ENCODE measurements around the gene VIPR2. TPM values are rescaled to one million over a fixed set of nuclear protein-coding genes. Genes with fewer than 3 reads are reported as not detected.
"Not testable (repeated sequence)": the region's sequence is repeated elsewhere in the genome, so short reads cannot be mapped to it uniquely, and the experiment has no call there.

Gene VIPR2
- total RNA-seq, 1 experiment from 2014 or later: not detected

DNA sequence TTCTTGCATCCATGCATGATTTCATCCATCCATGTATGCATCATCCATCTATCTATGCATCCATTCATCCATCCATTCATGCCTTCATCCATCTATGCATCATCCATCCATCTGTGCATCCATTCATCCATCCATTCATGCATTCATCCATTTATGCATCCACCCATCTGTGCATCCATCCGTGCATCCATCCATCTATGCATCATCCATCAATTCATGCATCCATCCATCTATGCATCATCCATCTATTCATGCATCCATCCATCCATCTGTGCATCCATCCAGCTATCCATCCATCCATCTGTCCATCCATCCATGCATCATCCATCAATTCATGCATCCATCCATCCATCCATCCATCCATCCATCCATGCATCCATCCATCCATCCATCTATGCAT lies 157.0 kb downstream of the VIPR2 start:
- BruUV-seq (replicated peaks): no TSS peak
- CTCF ChIA-PET: no interaction called here

GRCh38 chr7:158985583-158985982 lies 159.1 kb downstream of the VIPR2 start:
- Histone ChIP-seq H3K79me2 (ENCODE audit: low read depth) (no peaks in the 10 kb centered on the region), H3K4me1 (replicated peaks; ENCODE audit: insufficient read depth) (no peaks in the 10 kb centered on the region), H3K4me3 (no peak overlapping the region), H3K27ac (no peak overlapping the region), H3K27me3 (ENCODE audit: insufficient read depth, low read depth) (peaks cover 17% of the 10 kb centered on the region), H3K9me2 (ENCODE audit: insufficient read depth) (no peaks in the 10 kb centered on the region), H3K4me2 (no peak overlapping the region), H3K36me3 (ENCODE audit: low read depth) (no peaks in the 10 kb centered on the region), H2AFZ (no peak overlapping the region), H3K9me3 (ENCODE audit: insufficient read depth, low read depth) (peaks cover 26% of the 10 kb centered on the region), H3F3A (ENCODE audit: insufficient read depth, low read depth) (no peaks in the 10 kb centered on the region), H4K20me1 (ENCODE audit: insufficient read depth) (no peaks in the 10 kb centered on the region)
- no peak for DNase-seq
- intact Hi-C loops (cut with micrococcal nuclease; ENCODE audit: unreplicated experiment): no loop called here
- TF ChIP-seq EZH2 (IDR thresholded peaks at IDR 0.05; ENCODE audit: low read depth): no peak
- ChIA-PET POLR2A (ENCODE audit: unreplicated experiment) (no interaction called here), CTCF (no interaction called here)
- BruUV-seq (replicated peaks): no TSS peak

More for the DNA sequence above, 157.0 kb downstream of the VIPR2 start:
- H3K4me3 ChIP-seq: no peak overlapping the region
- H3K9me3 ChIP-seq (ENCODE audit: insufficient read depth, low read depth): peaks cover 15% of the 10 kb centered on the region; the same call in 1 of the 2 replicates
- H3K4me1 ChIP-seq (replicated peaks; ENCODE audit: insufficient read depth): no peaks in the 10 kb centered on the region
- no peaks in the 10 kb centered on the region for H3K9me2 ChIP-seq (ENCODE audit: insufficient read depth)
- H3K27me3 ChIP-seq (ENCODE audit: insufficient read depth, low read depth): peaks cover 37% of the 10 kb centered on the region
- TF ChIP-seq, protein P1, sequence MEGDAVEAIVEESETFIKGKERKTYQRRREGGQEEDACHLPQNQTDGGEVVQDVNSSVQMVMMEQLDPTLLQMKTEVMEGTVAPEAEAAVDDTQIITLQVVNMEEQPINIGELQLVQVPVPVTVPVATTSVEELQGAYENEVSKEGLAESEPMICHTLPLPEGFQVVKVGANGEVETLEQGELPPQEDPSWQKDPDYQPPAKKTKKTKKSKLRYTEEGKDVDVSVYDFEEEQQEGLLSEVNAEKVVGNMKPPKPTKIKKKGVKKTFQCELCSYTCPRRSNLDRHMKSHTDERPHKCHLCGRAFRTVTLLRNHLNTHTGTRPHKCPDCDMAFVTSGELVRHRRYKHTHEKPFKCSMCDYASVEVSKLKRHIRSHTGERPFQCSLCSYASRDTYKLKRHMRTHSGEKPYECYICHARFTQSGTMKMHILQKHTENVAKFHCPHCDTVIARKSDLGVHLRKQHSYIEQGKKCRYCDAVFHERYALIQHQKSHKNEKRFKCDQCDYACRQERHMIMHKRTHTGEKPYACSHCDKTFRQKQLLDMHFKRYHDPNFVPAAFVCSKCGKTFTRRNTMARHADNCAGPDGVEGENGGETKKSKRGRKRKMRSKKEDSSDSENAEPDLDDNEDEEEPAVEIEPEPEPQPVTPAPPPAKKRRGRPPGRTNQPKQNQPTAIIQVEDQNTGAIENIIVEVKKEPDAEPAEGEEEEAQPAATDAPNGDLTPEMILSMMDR (conservative IDR thresholded peaks at IDR 0.05): no peak
- TF ChIP-seq EZH2 (IDR thresholded peaks at IDR 0.05; ENCODE audit: low read depth): no peak
- no peaks in the 10 kb centered on the region for H4K20me1 ChIP-seq (ENCODE audit: insufficient read depth)
- no peaks in the 10 kb centered on the region for H3K36me3 ChIP-seq (ENCODE audit: low read depth)
- DNase-seq: no peak
- POLR2A ChIA-PET (ENCODE audit: unreplicated experiment): no interaction called here
- no peak overlapping the region for H2AFZ ChIP-seq
- no peaks in the 10 kb centered on the region for H3K79me2 ChIP-seq (ENCODE audit: low read depth)
- H3K27ac ChIP-seq: no peak overlapping the region
- no peaks in the 10 kb centered on the region for H3F3A ChIP-seq (ENCODE audit: insufficient read depth, low read depth)
- no peak overlapping the region for H3K4me2 ChIP-seq
- intact Hi-C loops (cut with micrococcal nuclease; ENCODE audit: unreplicated experiment): no loop called here

DNA sequence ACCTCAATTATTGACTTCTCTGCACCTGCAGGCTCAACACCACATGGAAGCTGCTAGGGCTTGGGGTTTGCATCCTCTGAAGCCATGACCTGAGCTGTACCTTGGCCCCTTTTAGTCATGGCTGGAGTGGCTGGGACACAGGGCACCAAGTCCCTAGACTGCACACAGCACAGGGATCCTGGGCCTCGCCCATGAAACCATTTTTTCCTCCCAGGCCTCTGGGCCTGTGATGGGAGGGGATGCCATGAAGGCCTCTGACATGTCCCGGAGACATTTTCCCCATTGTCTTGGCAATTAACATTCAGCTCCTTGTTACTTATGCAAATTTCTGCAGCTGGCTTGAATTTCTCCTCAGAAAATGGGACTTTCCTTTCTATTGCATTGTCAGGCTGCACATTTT lies 160.7 kb downstream of the VIPR2 start:
- CTCF ChIA-PET; H3K9me2 ChIP-seq (ENCODE audit: insufficient read depth); DNase-seq; intact Hi-C loops (cut with micrococcal nuclease; ENCODE audit: unreplicated experiment); H3K4me1 ChIP-seq (replicated peaks; ENCODE audit: insufficient read depth); H3F3A ChIP-seq (ENCODE audit: insufficient read depth, low read depth); H3K27ac ChIP-seq; H3K36me3 ChIP-seq (ENCODE audit: low read depth); H3K79me2 ChIP-seq (ENCODE audit: low read depth); POLR2A ChIA-PET (ENCODE audit: unreplicated experiment); BruUV-seq (replicated peaks); H2AFZ ChIP-seq; H3K4me3 ChIP-seq; H3K4me2 ChIP-seq; H4K20me1 ChIP-seq (ENCODE audit: insufficient read depth): not testable (repeated sequence)
- H3K9me3 ChIP-seq (ENCODE audit: insufficient read depth, low read depth): peaks cover 26% of the 10 kb centered on the region
- peaks cover 15% of the 10 kb centered on the region for H3K27me3 ChIP-seq (ENCODE audit: insufficient read depth, low read depth)

- H2AFZ ChIP-seq; H4K20me1 ChIP-seq (ENCODE audit: insufficient read depth); H3K9me2 ChIP-seq (ENCODE audit: insufficient read depth); H3K36me3 ChIP-seq (ENCODE audit: low read depth); BruUV-seq (replicated peaks); CTCF ChIA-PET; H3K4me2 ChIP-seq; POLR2A ChIA-PET (ENCODE audit: unreplicated experiment); H3K27ac ChIP-seq; H3K4me3 ChIP-seq; intact Hi-C loops (cut with micrococcal nuclease; ENCODE audit: unreplicated experiment); H3K79me2 ChIP-seq (ENCODE audit: low read depth); H3F3A ChIP-seq (ENCODE audit: insufficient read depth, low read depth); DNase-seq; H3K4me1 ChIP-seq (replicated peaks; ENCODE audit: insufficient read depth): not testable (repeated sequence)
- peaks cover 29% of the 10 kb centered on the region for H3K27me3 ChIP-seq (ENCODE audit: insufficient read depth, low read depth)
- peaks cover 23% of the 10 kb centered on the region for H3K9me3 ChIP-seq (ENCODE audit: insufficient read depth, low read depth)
Measured at GRCh38 chr7:158982080-158982479, 162.6 kb downstream of the VIPR2 start.
